H1 (cell line): ENCODE data around the gene TNFRSF1A. TPM values are rescaled to one million over a fixed set of nuclear protein-coding genes. Genes with fewer than 3 reads are reported as not detected.

Experiments
- CTCF ChIA-PET: fragments of 300-600 bp; sonication (Branson Sonifier 250); formaldehyde crosslinking; loops from one replicate; lab custom pipeline; 2021; ENCODE audit not compliant: partially characterized antibody; lab: Charles Lee
- POLR2A ChIA-PET: fragments of 300-600 bp; sonication (Branson Sonifier 250); formaldehyde crosslinking; loops from one replicate; lab custom pipeline; 2021; ENCODE audit warnings: inconsistent platforms; ENCODE audit not compliant: partially characterized antibody; lab: Charles Lee
- DNase-seq, 2 experiments: peaks; one replicate each; pipeline versions ENCODE4 v3.0.0 to v3.0.0-alpha.2; 2010 to 2022; ENCODE audit warnings: low spot score in 2 of 2, low read depth in 1 of 2, mixed read lengths in 1 of 2
- FAIRE-seq: peaks from 2 replicates; lab custom pipeline; 2011; peaks lifted over from hg19 to GRCh38; lab: Jason Lieb, UNC
- H2AFZ ChIP-seq: 2 replicates; pipeline ENCODE4 v1.8.1; 2012; ENCODE audit warnings: low read length, inconsistent platforms
- H2AK5ac ChIP-seq: 2 replicates; pipeline ENCODE4 v1.6.1; 2013; ENCODE audit warnings: low read depth, low read length
- H2BK120ac ChIP-seq: replicated peaks from 2 replicates; pipeline ENCODE3; 2013; ENCODE audit warnings: low read depth, low read length, inconsistent platforms
- H2BK12ac ChIP-seq: 2 replicates; pipeline ENCODE4 v1.6.1; 2013; ENCODE audit warnings: low read depth, low read length
- H2BK15ac ChIP-seq: 2 replicates; pipeline ENCODE4 v1.6.1; 2013; ENCODE audit warnings: low read length
- H2BK20ac ChIP-seq: 2 replicates; pipeline ENCODE4 v1.6.1; 2013; ENCODE audit warnings: low read length
- H2BK5ac ChIP-seq: 2 replicates; pipeline ENCODE4 v1.6.1; 2013; ENCODE audit warnings: low read depth, low read length
- H3K14ac ChIP-seq: 2 replicates; pipeline ENCODE4 v1.6.1; 2013; ENCODE audit warnings: inconsistent platforms; ENCODE audit not compliant: insufficient read length
- H3K18ac ChIP-seq: 2 replicates; pipeline ENCODE4 v1.6.1; 2013; ENCODE audit warnings: low read length; ENCODE audit errors: extremely low read depth
- H3K23ac ChIP-seq: 2 replicates; pipeline ENCODE4 v1.6.1; 2013; ENCODE audit warnings: inconsistent platforms; ENCODE audit not compliant: insufficient read length
- H3K23me2 ChIP-seq: 2 replicates; pipeline ENCODE4 v1.6.1; 2013; ENCODE audit warnings: low read depth, low read length
- H3K27ac ChIP-seq: 2 replicates; pipeline ENCODE4 v1.6.1; 2011; ENCODE audit warnings: low read depth, low read length, inconsistent platforms
- H3K27me3 ChIP-seq, 4 experiments: replicated peaks in 1 of 4; 1 replicate in 1 of 4; 2 replicates in 3 of 4; pipeline versions ENCODE4 v1.6.1 to v1.8.1; 2011 to 2013; ENCODE audit warnings: low read length in 3 of 4, mild to moderate bottlenecking in 3 of 4, inconsistent platforms in 2 of 4, mixed read lengths in 2 of 4, moderate library complexity in 1 of 4; ENCODE audit not compliant: control insufficient read depth in 3 of 4, insufficient read depth in 3 of 4; ENCODE audit errors: extremely low read depth in 1 of 4
- H3K36me3 ChIP-seq, 4 experiments: 2 replicates each; pipeline versions ENCODE4 v1.6.1 to v1.8.1; 2011 to 2013; ENCODE audit warnings: mild to moderate bottlenecking in 4 of 4, low read length in 3 of 4, moderate library complexity in 2 of 4, control low read depth in 1 of 4, inconsistent platforms in 1 of 4; ENCODE audit not compliant: insufficient read depth in 4 of 4, control insufficient read depth in 2 of 4
- H3K4ac ChIP-seq: replicated peaks from 2 replicates; pipeline ENCODE3; 2013; ENCODE audit warnings: low read length, low read depth, mixed read lengths, inconsistent platforms; ENCODE audit not compliant: insufficient read length
- H3K4me1 ChIP-seq, 4 experiments: replicated peaks in 1 of 4; 1 replicate in 1 of 4; 2 replicates in 3 of 4; pipeline versions ENCODE4 v1.6.1 to v1.8.1; 2011 to 2013; ENCODE audit warnings: low read length in 3 of 4, inconsistent platforms in 2 of 4, mixed read lengths in 1 of 4; ENCODE audit not compliant: insufficient read depth in 4 of 4, control insufficient read depth in 3 of 4
- H3K4me2 ChIP-seq, 2 experiments: 2 replicates each; pipeline versions ENCODE4 v1.6.1 to v1.8.1; 2011 to 2013; ENCODE audit warnings: low read depth in 2 of 2, low read length in 2 of 2, control low read depth in 1 of 2, inconsistent platforms in 1 of 2, mild to moderate bottlenecking in 1 of 2; ENCODE audit not compliant: insufficient read depth in 1 of 2
- H3K4me3 ChIP-seq, 4 experiments: fragments of 200-600, 300-600 bp in 1 of 4; sonication (generic), shearing (Covaris generic), sonication (Bioruptor Twin) in 1 of 4; 2 replicates each; pipeline versions ENCODE4 v1.5.1 to v1.8.1; 2011 to 2016; ENCODE audit warnings: low read length in 4 of 4, low read depth in 3 of 4, control low read depth in 2 of 4, inconsistent platforms in 2 of 4, mild to moderate bottlenecking in 2 of 4, mixed read lengths in 1 of 4, moderate library complexity in 1 of 4; ENCODE audit not compliant: insufficient read depth in 2 of 4; ENCODE audit errors: extremely low read depth in 1 of 4
- H3K56ac ChIP-seq: replicated peaks from 2 replicates; pipeline ENCODE3; 2013; ENCODE audit warnings: low read depth, mild to moderate bottlenecking, mixed read lengths, low read length, inconsistent platforms; ENCODE audit not compliant: insufficient read length
- H3K79me1 ChIP-seq: 2 replicates; pipeline ENCODE4 v1.6.1; 2013; ENCODE audit warnings: low read depth, low read length, control low read depth
- H3K79me2 ChIP-seq, 2 experiments: 2 replicates each; pipeline versions ENCODE4 v1.6.1 to v1.8.1; 2012 to 2013; ENCODE audit warnings: low read length in 2 of 2, mild to moderate bottlenecking in 2 of 2, inconsistent platforms in 1 of 2; ENCODE audit not compliant: insufficient read depth in 2 of 2, control insufficient read depth in 1 of 2
- H3K9ac ChIP-seq, 4 experiments: replicated peaks in 1 of 4; 1 replicate in 1 of 4; 2 replicates in 3 of 4; pipeline versions ENCODE4 v1.6.1 to v1.8.1; 2011 to 2013; ENCODE audit warnings: low read depth in 3 of 4, low read length in 3 of 4, control low read depth in 2 of 4, mild to moderate bottlenecking in 2 of 4, moderate library complexity in 2 of 4, inconsistent platforms in 1 of 4; ENCODE audit errors: extremely low read depth in 1 of 4
- H3K9me3 ChIP-seq, 2 experiments: 2 replicates each; pipeline versions ENCODE4 v1.6.1 to v1.8.1; 2012 to 2013; ENCODE audit warnings: mild to moderate bottlenecking in 2 of 2, moderate library complexity in 2 of 2, control low read depth in 1 of 2, inconsistent platforms in 1 of 2, low read depth in 1 of 2, low read length in 1 of 2, mixed read lengths in 1 of 2; ENCODE audit not compliant: insufficient read depth in 2 of 2
- H4K20me1 ChIP-seq, 2 experiments: replicated peaks in 1 of 2; 2 replicates each; pipeline versions ENCODE3 to v1.8.1; 2011 to 2013; ENCODE audit warnings: inconsistent platforms in 2 of 2, low read length in 2 of 2, mild to moderate bottlenecking in 1 of 2; ENCODE audit not compliant: insufficient read depth in 2 of 2, control insufficient read depth in 1 of 2
- H4K5ac ChIP-seq: 2 replicates; pipeline ENCODE4 v1.6.1; 2013; ENCODE audit warnings: low read length, low read depth, mixed read lengths, inconsistent platforms; ENCODE audit not compliant: insufficient read length
- H4K8ac ChIP-seq: 2 replicates; pipeline ENCODE4 v1.8.0; 2013; ENCODE audit warnings: mild to moderate bottlenecking, moderate library complexity, low read length, inconsistent platforms; ENCODE audit not compliant: insufficient read depth; ENCODE audit errors: extremely low read depth
- H4K91ac ChIP-seq: replicated peaks from 2 replicates; pipeline ENCODE3; 2013; ENCODE audit warnings: low read length, mixed read lengths, inconsistent platforms; ENCODE audit not compliant: insufficient read length
- ASH2L ChIP-seq: fragments of 200-600, 300-600 bp; sonication (generic); IDR thresholded peaks from one replicate; pipeline ENCODE4 v1.7.1; 2017; ENCODE audit warnings: low read length
- BACH1 ChIP-seq: IDR thresholded peaks from 2 replicates; pipeline ENCODE4 v1.6.1; 2012; ENCODE audit warnings: low read length, improper control_type of control experiment
- E2F6 ChIP-seq: IDR thresholded peaks from 2 replicates; pipeline ENCODE4 v1.6.1; 2012; ENCODE audit warnings: inconsistent platforms
- GABPA ChIP-seq: IDR thresholded peaks from 2 replicates; pipeline ENCODE4 v1.6.1; 2011; ENCODE audit warnings: mild to moderate bottlenecking, low read length, moderate library complexity, borderline replicate concordance; ENCODE audit not compliant: insufficient read depth
- JUND ChIP-seq: IDR thresholded peaks from 2 replicates; pipeline ENCODE4 v1.6.1; 2011; ENCODE audit warnings: mild to moderate bottlenecking, improper control_type of control experiment, low read length
- MAX ChIP-seq: IDR thresholded peaks from 2 replicates; pipeline ENCODE4 v1.6.1; 2012; ENCODE audit warnings: inconsistent platforms
- SIX5 ChIP-seq: IDR thresholded peaks from 2 replicates; pipeline ENCODE4 v1.6.1; 2011; ENCODE audit warnings: mild to moderate bottlenecking, low read depth, low read length
- WGBS, 2 experiments: shearing (Covaris generic) in 1 of 2; methylation state at CpG; one replicate each; pipeline versions ENCODE4 v1.1.6 to v1.1.7; 2013 to 2015; ENCODE audit warnings: low lambda C conversion rate in 2 of 2, mixed read lengths in 2 of 2, inconsistent platforms in 1 of 2, low coverage in 1 of 2, missing lambda C conversion rate in 1 of 2; ENCODE audit not compliant: insufficient replicate concordance in 2 of 2, insufficient coverage in 1 of 2, insufficient read length in 1 of 2; ENCODE audit errors: extremely low coverage in 1 of 2, missing lambda C conversion rate in 1 of 2; 5-methylcytosine and 5-hydroxymethylcytosine counted together
- polyA plus RNA-seq, 7 experiments: library from polyadenylated mRNA; depleted of rRNA in 3 of 7; stranded (reverse) in 5 of 7; unstranded in 2 of 7; fragments of >200 nt in 5 of 7; fragments of 200-250 nt in 2 of 7; gene quantifications; 1 replicate in 5 of 7; 2 replicates in 1 of 7; 4 replicates in 1 of 7; pipeline versions ENCODE4 v1.2.1 to v1.2.3, GENCODE V29; 2011 to 2013; ENCODE audit warnings: missing spikeins in 2 of 7, mixed read lengths in 2 of 7
- total RNA-seq: library from RNA; stranded (reverse); fragmentation: NEBNext Ultra II Directional; extraction: Animal tissue kit (Norgen Biotek cat#: 25700); gene quantifications from 2 replicates; pipeline ENCODE4 v1.2.1, GENCODE V29; 2021
- TF ChIP-seq, protein P1 (sequence below): IDR thresholded peaks from 2 replicates; pipeline ENCODE4 v1.6.1; 2012; ENCODE audit warnings: low read length, inconsistent platforms

Gene TNFRSF1A
- total and polyA plus RNA-seq, 2 of the 8 experiments (the other 6 are each of a cell fraction or from before 2014, with no cell fraction given): 28.7 to 42.1 TPM

- no peak overlapping the region for H3K4me2 ChIP-seq
- H4K5ac ChIP-seq: no peak overlapping the region
- FAIRE-seq: no peak
- H2AFZ ChIP-seq: no peak overlapping the region
- H3K79me1 ChIP-seq: no peaks in the 10 kb centered on the region
- H4K91ac ChIP-seq: no peak overlapping the region
- no peak for DNase-seq
- WGBS, 2 experiments: 88% methylated on average over 9 of the region's 9 CpGs; no CpG with 5 or more reads in 1 of the 2 experiments
- POLR2A ChIA-PET: interaction anchor here (0.7 to 10.6 kb wide), 11 partner anchors 9 to 185 kb away, joined by 3 to 141 read pairs (median 4); partner anchors contain the start of genes PLEKHG6 and TNFRSF1A
- no peak overlapping the region for H3K4me3 ChIP-seq
- 0 out of 2 replicates have a peak overlapping the region, but pooled peaks have one; percentile 19 for H4K8ac ChIP-seq
- H3K9ac ChIP-seq: no peak overlapping the region
- peaks cover 0 to 2% of the 10 kb centered on the region in 2 experiments for H4K20me1 ChIP-seq
- H3K56ac ChIP-seq: no peak overlapping the region
- CTCF ChIA-PET: interaction anchor here (0.7 to 2.7 kb wide), 8 partner anchors 8 to 113 kb away, joined by 3 to 11 read pairs (median 4); no protein-coding TSS in a partner anchor
- H2BK12ac ChIP-seq: no peak overlapping the region
- H3K23me2 ChIP-seq: no peaks in the 10 kb centered on the region
- H3K9me3 ChIP-seq: no peaks in the 10 kb centered on the region
- H3K18ac ChIP-seq: no peak overlapping the region
- H2BK20ac ChIP-seq: no peak overlapping the region
- no peaks in the 10 kb centered on the region for H3K79me2 ChIP-seq
- H3K36me3 ChIP-seq: peaks cover 8 to 56% (median 20%) of the 10 kb centered on the region in 4 experiments; a peak in 7 of 8 replicates
- H3K27ac ChIP-seq: no peak overlapping the region
- H2BK120ac ChIP-seq: no peak overlapping the region
- no peaks in the 10 kb centered on the region for H3K27me3 ChIP-seq
- no peak overlapping the region for H3K23ac ChIP-seq
- no peak overlapping the region for H3K4ac ChIP-seq
- H3K4me1 ChIP-seq: peaks cover 0 to 9% (median 0%) of the 10 kb centered on the region in 4 experiments; a peak in 4 of 7 replicates
- no peak overlapping the region for H3K14ac ChIP-seq
- no peak overlapping the region for H2AK5ac ChIP-seq
- H2BK15ac ChIP-seq: no peak overlapping the region
- H2BK5ac ChIP-seq: no peak overlapping the region
- TF ChIP-seq SIX5 (no peak), BACH1 (no peak), ASH2L (no peak), GABPA (no peak), MAX (no peak), JUND (no peak), E2F6 (no peak)
- TF ChIP-seq, protein P1, sequence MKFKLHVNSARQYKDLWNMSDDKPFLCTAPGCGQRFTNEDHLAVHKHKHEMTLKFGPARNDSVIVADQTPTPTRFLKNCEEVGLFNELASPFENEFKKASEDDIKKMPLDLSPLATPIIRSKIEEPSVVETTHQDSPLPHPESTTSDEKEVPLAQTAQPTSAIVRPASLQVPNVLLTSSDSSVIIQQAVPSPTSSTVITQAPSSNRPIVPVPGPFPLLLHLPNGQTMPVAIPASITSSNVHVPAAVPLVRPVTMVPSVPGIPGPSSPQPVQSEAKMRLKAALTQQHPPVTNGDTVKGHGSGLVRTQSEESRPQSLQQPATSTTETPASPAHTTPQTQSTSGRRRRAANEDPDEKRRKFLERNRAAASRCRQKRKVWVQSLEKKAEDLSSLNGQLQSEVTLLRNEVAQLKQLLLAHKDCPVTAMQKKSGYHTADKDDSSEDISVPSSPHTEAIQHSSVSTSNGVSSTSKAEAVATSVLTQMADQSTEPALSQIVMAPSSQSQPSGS: no peak
Observed at GRCh38 chr12:6352193-6353173, 10.6 kb upstream of the TNFRSF1A start.
